ENCODE data around the gene ANKRD16. TPM values are rescaled to one million over a fixed set of nuclear protein-coding genes. Genes with fewer than 3 reads are reported as not detected.

The ANKRD16 gene
- total and polyA plus RNA-seq, 2 of the 13 experiments (the other 11 are each of a cell fraction or from before 2014, with no cell fraction given), result 8.0 to 11.4 TPM

DNA sequence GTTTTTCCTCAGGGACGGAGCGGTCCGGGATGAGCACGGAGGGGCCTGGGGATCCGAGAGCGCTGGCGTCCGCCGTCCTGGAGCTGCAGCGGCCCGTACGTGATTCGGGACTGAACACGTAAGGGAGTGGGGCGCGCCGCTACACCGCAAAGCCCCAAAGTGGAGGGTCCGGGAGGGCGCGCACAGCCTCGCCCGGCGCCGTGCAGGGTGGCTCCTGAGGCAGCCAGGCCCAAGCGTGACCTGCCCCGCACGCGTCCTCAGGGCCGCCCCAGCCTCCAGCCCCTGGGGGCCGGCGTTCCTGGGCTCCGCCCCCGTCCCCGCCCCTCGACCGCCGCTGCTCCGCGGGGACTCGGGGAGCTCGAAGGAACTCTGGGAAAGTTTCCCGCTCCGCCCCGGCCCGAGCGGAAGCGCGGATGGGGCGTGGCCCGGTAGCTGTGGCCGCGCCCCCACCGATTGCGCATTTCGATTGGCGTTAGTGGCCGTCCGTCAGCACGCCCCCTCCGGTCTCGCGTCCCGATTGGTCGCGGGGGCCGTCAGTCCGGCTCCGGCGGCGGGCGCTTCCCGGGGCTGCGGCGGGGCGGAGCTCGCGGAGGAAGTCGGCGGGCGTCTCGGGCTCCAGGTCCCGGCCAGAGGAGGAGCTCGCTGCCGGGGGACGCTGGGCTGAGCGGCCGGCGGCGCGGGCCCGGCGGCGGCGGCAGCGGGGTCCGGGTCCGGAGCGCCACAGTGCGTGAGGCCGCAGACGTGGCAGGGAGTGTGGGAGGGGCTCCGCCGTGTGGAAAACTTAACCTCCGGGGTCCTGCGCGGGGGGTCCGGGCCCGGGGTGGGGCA lies at the start of gene ANKRD16, which contains the start of gene FBH1 (continued):
- TF ChIP-seq HINFP (CRISPR knock-in tag; IDR thresholded peaks at IDR 0.05; ENCODE audit: low read depth), result 0 out of 2 replicates have a peak, but pooled peaks have one; percentile 24
- TF ChIP-seq CREB3 (CRISPR knock-in tag; IDR thresholded peaks at IDR 0.05), result peak; percentile 39; the same call in 1 of the 2 replicates
- peak in 1 of 2 experiments; percentile 89; a peak in 1 of 4 replicates for TF ChIP-seq KLF16 (CRISPR knock-in tag; IDR thresholded peaks at IDR 0.05)
- peak; percentile 87 for TF ChIP-seq EED (CRISPR knock-in tag; IDR thresholded peaks at IDR 0.05)
- TF ChIP-seq GATAD2A (CRISPR knock-in tag; IDR thresholded peaks at IDR 0.05), result peak; percentile 23; the same call in 1 of the 2 replicates
- TF ChIP-seq, protein P1, sequence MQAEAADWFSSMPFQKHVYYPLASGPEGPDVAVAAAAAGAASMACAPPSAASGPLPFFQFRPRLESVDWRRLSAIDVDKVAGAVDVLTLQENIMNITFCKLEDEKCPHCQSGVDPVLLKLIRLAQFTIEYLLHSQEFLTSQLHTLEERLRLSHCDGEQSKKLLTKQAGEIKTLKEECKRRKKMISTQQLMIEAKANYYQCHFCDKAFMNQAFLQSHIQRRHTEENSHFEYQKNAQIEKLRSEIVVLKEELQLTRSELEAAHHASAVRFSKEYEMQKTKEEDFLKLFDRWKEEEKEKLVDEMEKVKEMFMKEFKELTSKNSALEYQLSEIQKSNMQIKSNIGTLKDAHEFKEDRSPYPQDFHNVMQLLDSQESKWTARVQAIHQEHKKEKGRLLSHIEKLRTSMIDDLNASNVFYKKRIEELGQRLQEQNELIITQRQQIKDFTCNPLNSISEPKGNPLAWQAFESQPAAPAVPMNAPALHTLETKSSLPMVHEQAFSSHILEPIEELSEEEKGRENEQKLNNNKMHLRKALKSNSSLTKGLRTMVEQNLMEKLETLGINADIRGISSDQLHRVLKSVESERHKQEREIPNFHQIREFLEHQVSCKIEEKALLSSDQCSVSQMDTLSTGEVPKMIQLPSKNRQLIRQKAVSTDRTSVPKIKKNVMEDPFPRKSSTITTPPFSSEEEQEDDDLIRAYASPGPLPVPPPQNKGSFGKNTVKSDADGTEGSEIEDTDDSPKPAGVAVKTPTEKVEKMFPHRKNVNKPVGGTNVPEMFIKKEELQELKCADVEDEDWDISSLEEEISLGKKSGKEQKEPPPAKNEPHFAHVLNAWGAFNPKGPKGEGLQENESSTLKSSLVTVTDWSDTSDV (CRISPR knock-in tag; IDR thresholded peaks at IDR 0.05), result peak; percentile 88
- TF ChIP-seq, protein P2, sequence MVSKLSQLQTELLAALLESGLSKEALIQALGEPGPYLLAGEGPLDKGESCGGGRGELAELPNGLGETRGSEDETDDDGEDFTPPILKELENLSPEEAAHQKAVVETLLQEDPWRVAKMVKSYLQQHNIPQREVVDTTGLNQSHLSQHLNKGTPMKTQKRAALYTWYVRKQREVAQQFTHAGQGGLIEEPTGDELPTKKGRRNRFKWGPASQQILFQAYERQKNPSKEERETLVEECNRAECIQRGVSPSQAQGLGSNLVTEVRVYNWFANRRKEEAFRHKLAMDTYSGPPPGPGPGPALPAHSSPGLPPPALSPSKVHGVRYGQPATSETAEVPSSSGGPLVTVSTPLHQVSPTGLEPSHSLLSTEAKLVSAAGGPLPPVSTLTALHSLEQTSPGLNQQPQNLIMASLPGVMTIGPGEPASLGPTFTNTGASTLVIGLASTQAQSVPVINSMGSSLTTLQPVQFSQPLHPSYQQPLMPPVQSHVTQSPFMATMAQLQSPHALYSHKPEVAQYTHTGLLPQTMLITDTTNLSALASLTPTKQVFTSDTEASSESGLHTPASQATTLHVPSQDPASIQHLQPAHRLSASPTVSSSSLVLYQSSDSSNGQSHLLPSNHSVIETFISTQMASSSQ (IDR thresholded peaks at IDR 0.05; ENCODE audit: low read depth), result no peak
- TF ChIP-seq, protein P2 (CRISPR knock-in tag; IDR thresholded peaks at IDR 0.05; ENCODE audit: borderline replicate concordance), result peak; percentile 53; the same call in 1 of the 2 replicates
- no peak for TF ChIP-seq GRHL1 (CRISPR knock-in tag; conservative IDR thresholded peaks at IDR 0.05)
- peak; percentile 31; the same call in 1 of the 2 replicates for TF ChIP-seq MXD1 (CRISPR knock-in tag; IDR thresholded peaks at IDR 0.05)
- TF ChIP-seq ZNF83 (CRISPR knock-in tag; IDR thresholded peaks at IDR 0.05; ENCODE audit: borderline replicate concordance), result 0 out of 2 replicates have a peak, but pooled peaks have one; percentile 73
- no peak for TF ChIP-seq ZEB1 (IDR thresholded peaks at IDR 0.05; ENCODE audit: insufficient replicate concordance, low read depth)
- TF ChIP-seq SOX13 (IDR thresholded peaks at IDR 0.05), result no peak
- TF ChIP-seq SOX13 (CRISPR knock-in tag; conservative IDR thresholded peaks at IDR 0.05 in 1 of 2, IDR thresholded peaks at IDR 0.05 in 1 of 2), result peak in 1 of 2 experiments; percentile 62; a peak in 2 of 4 replicates
- TF ChIP-seq SRSF1 (optimal IDR thresholded peaks at IDR 0.05; ENCODE audit: low read depth, low read length), result peak; percentile 87
